ENCODE results near the gene PIAS4.
A peak's percentile ranks its signal among the peaks of the same experiment; 100 is the strongest.

Gene PIAS4

GRCh38 chr19:3977242-3978143 lies 30.0 kb upstream of the PIAS4 start:
- DNase-seq (ENCODE audit: low read depth) = no peak

- no peak for DNase-seq (ENCODE audit: low read depth)
Measured at GRCh38 chr19:3978145-3978544, 29.4 kb upstream of the PIAS4 start.

- DNase-seq (ENCODE audit: low read depth) = no peak
Measured at GRCh38 chr19:3979289-3979673, 28.3 kb upstream of the PIAS4 start.

GRCh38 chr19:3979674-3980352 lies 27.7 kb upstream of the PIAS4 start:
- no peak for DNase-seq (ENCODE audit: low read depth)

- DNase-seq (ENCODE audit: low read depth) = no peak
Measured at GRCh38 chr19:3980353-3981251, 26.9 kb upstream of the PIAS4 start.

- no peak for DNase-seq (ENCODE audit: low read depth)
Measured at GRCh38 chr19:3981373-3981735, 26.2 kb upstream of the PIAS4 start.

- no peak for DNase-seq (ENCODE audit: low read depth)
Measured at GRCh38 chr19:3981736-3982681, 25.5 kb upstream of the PIAS4 start.

- peak; percentile 73 for DNase-seq (ENCODE audit: low read depth)
Measured at GRCh38 chr19:3982701-3983541, 24.6 kb upstream of the PIAS4 start.

GRCh38 chr19:3983542-3983914 lies 24.0 kb upstream of the PIAS4 start:
- no peak for DNase-seq (ENCODE audit: low read depth)

- peak; percentile 67 for DNase-seq (ENCODE audit: low read depth)
Measured at GRCh38 chr19:3983936-3984583, 23.5 kb upstream of the PIAS4 start.

- DNase-seq (ENCODE audit: low read depth) = no peak
Measured at GRCh38 chr19:3984584-3984907, 23.0 kb upstream of the PIAS4 start.

- peak; percentile 81 for DNase-seq (ENCODE audit: low read depth)
Measured at GRCh38 chr19:3984908-3985642, 22.5 kb upstream of the PIAS4 start, which contains the start of gene EEF2. Gene EEF2, minus strand, starts transcription at chr19:3985463. Its CDS starts 83 bp downstream, at chr19:3985380.

GRCh38 chr19:3985643-3986259 lies 21.8 kb upstream of the PIAS4 start:
- no peak for DNase-seq (ENCODE audit: low read depth)

GRCh38 chr19:3986260-3987041 lies 21.1 kb upstream of the PIAS4 start:
- peak; percentile 84 for DNase-seq (ENCODE audit: low read depth)

- DNase-seq (ENCODE audit: low read depth) = peak; percentile 69
Measured at GRCh38 chr19:3987619-3988371, 19.7 kb upstream of the PIAS4 start.

GRCh38 chr19:3990815-3991117 lies 16.8 kb upstream of the PIAS4 start:
- no peak for DNase-seq (ENCODE audit: low read depth)

GRCh38 chr19:3995607-3996006 lies 11.9 kb upstream of the PIAS4 start:
- no peak for DNase-seq (ENCODE audit: low read depth)

Data from iris pigment epithelial cell (primary cell).